ENCODE results near the gene BMPR1A. TPM values are rescaled to one million over a fixed set of nuclear protein-coding genes. Genes with fewer than 3 reads are reported as not detected.
"Not testable (repeated sequence)": the region's sequence is repeated elsewhere in the genome, so short reads cannot be mapped to it uniquely, and the experiment has no call there.

Gene BMPR1A
- total RNA-seq, 2 experiments from 2014 or later = 0.47 to 1.1 TPM

- Histone ChIP-seq H3K4me3 (ENCODE audit: low read depth, low read length, poor library complexity, severe bottlenecking) (no peak overlapping the region), H4K20me1 (ENCODE audit: insufficient read depth, low read length) (no peaks in the 10 kb centered on the region), H3K9me2 (ENCODE audit: insufficient read depth, low read length) (no peaks in the 10 kb centered on the region), H2AFZ (ENCODE audit: low read length) (no peak overlapping the region), H3K36me3 (ENCODE audit: insufficient read depth, low read length) (no peaks in the 10 kb centered on the region), H3K4me2 (ENCODE audit: low read length) (no peak overlapping the region), H3K79me2 (ENCODE audit: insufficient read depth, low read depth, low read length) (no peaks in the 10 kb centered on the region), H3K9me3 (ENCODE audit: low read length) (no peaks in the 10 kb centered on the region), H3K4me1 (ENCODE audit: insufficient read depth, low read length, poor library complexity, severe bottlenecking) (no peaks in the 10 kb centered on the region), H3K27ac (ENCODE audit: low read depth, low read length, poor library complexity, severe bottlenecking) (no peak overlapping the region)
- TF ChIP-seq CTCF (conservative IDR thresholded peaks at IDR 0.05; ENCODE audit: low read length) (no peak), EZH2phosphoT487 (IDR thresholded peaks at IDR 0.05; ENCODE audit: borderline replicate concordance, low read depth, low read length) (no peak)
- ChIA-PET CTCF (ENCODE audit: unreplicated experiment) (no interaction called here), POLR2A (no interaction called here)
- intact Hi-C loops (cut with micrococcal nuclease; ENCODE audit: unreplicated experiment) = no loop called here
- BruUV-seq (replicated peaks) = no TSS peak
- no peak for DNase-seq (ENCODE audit: low spot score)
Measured at GRCh38 chr10:86946213-86947155, 190.1 kb downstream of the BMPR1A start.

- H4K20me1 ChIP-seq (ENCODE audit: insufficient read depth, low read length); DNase-seq (ENCODE audit: low spot score); H3K36me3 ChIP-seq (ENCODE audit: insufficient read depth, low read length); CTCF ChIA-PET (ENCODE audit: unreplicated experiment); H2AFZ ChIP-seq (ENCODE audit: low read length); intact Hi-C loops (cut with micrococcal nuclease; ENCODE audit: unreplicated experiment); H3K9me3 ChIP-seq (ENCODE audit: low read length); H3K4me1 ChIP-seq (ENCODE audit: insufficient read depth, low read length, poor library complexity, severe bottlenecking); H3K4me2 ChIP-seq (ENCODE audit: low read length); BruUV-seq (replicated peaks); H3K9me2 ChIP-seq (ENCODE audit: insufficient read depth, low read length); H3K27ac ChIP-seq (ENCODE audit: low read depth, low read length, poor library complexity, severe bottlenecking); H3K79me2 ChIP-seq (ENCODE audit: insufficient read depth, low read depth, low read length); H3K4me3 ChIP-seq (ENCODE audit: low read depth, low read length, poor library complexity, severe bottlenecking): not testable (repeated sequence)
- POLR2A ChIA-PET = interaction anchor here (0.8 kb wide), 1 partner anchor 185 kb away, joined by 3 read pairs; no protein-coding TSS in a partner anchor
Measured at GRCh38 chr10:86947806-86948205, 191.4 kb downstream of the BMPR1A start.

- CTCF ChIA-PET (ENCODE audit: unreplicated experiment) = no interaction called here
- BruUV-seq (replicated peaks) = no TSS peak
- no peaks in the 10 kb centered on the region for H3K36me3 ChIP-seq (ENCODE audit: insufficient read depth, low read length)
Measured at GRCh38 chr10:86950349-86950748, 193.9 kb downstream of the BMPR1A start.

More at GRCh38 chr10:86950349-86950748, 193.9 kb downstream of the BMPR1A start:
- H2AFZ ChIP-seq (ENCODE audit: low read length) = no peak overlapping the region
- H3K79me2 ChIP-seq (ENCODE audit: insufficient read depth, low read depth, low read length) = no peaks in the 10 kb centered on the region
- no peaks in the 10 kb centered on the region for H4K20me1 ChIP-seq (ENCODE audit: insufficient read depth, low read length)
- TF ChIP-seq EZH2phosphoT487 (IDR thresholded peaks at IDR 0.05; ENCODE audit: borderline replicate concordance, low read depth, low read length) = no peak
- no peak for TF ChIP-seq CTCF (conservative IDR thresholded peaks at IDR 0.05; ENCODE audit: low read length)
- no peak for DNase-seq (ENCODE audit: low spot score)
- no peaks in the 10 kb centered on the region for H3K9me3 ChIP-seq (ENCODE audit: low read length)
- H3K27ac ChIP-seq (ENCODE audit: low read depth, low read length, poor library complexity, severe bottlenecking) = no peak overlapping the region
- no peak overlapping the region for H3K4me2 ChIP-seq (ENCODE audit: low read length)
- no peaks in the 10 kb centered on the region for H3K9me2 ChIP-seq (ENCODE audit: insufficient read depth, low read length)
- POLR2A ChIA-PET = interaction anchor here (0.7 kb wide), 1 partner anchor 92 kb away, joined by 3 read pairs; no protein-coding TSS in a partner anchor
- H3K4me1 ChIP-seq (ENCODE audit: insufficient read depth, low read length, poor library complexity, severe bottlenecking) = no peaks in the 10 kb centered on the region
- no peak overlapping the region for H3K4me3 ChIP-seq (ENCODE audit: low read depth, low read length, poor library complexity, severe bottlenecking)
- intact Hi-C loops (cut with micrococcal nuclease; ENCODE audit: unreplicated experiment) = no loop called here

All from OCI-LY7 (cell line).